K562 (cell line): ENCODE results near the gene CROCC2. TPM values are rescaled to one million over a fixed set of nuclear protein-coding genes. Genes with fewer than 3 reads are reported as not detected.

ENCODE experiments used
- ATAC-seq: fragments of 200-7000 bp; cut with Tn5 transposase; 3 replicates; pipeline ENCODE4 v1.9.1; 2020; ENCODE audit warnings: moderate library complexity
- BruUV-seq: library from RNA; stranded (reverse); fragments of 400-500 nt; replicated peaks from 2 replicates; lab custom pipeline; 2021; lab: Mats Ljungman, UMichigan
- CTCF ChIA-PET: fragments of 300-600 bp; formaldehyde crosslinking; extraction: SDS; loops from one replicate; lab custom pipeline; 2021; ENCODE audit warnings: low intra/inter-chr PET ratio; lab: Yijun Ruan, JAX
- POLR2A ChIA-PET: fragments of 300-600, 350-650 bp; sonication (Branson Sonifier 250); formaldehyde crosslinking; extraction: SDS; loops from one replicate; lab custom pipeline; 2021; ENCODE audit warnings: antibody characterized with exemption, inconsistent platforms; lab: Yijun Ruan, JAX
- DNase-seq, 4 experiments: peaks; one replicate each; pipeline versions ENCODE4 v3.0.0 to v3.0.0-alpha.2; 2011 to 2018; ENCODE audit warnings: low spot score in 3 of 4, mixed read lengths in 3 of 4; ENCODE audit errors: extremely low read depth in 1 of 4
- FAIRE-seq: peaks from 2 replicates; lab custom pipeline; 2011; peaks lifted over from hg19 to GRCh38; lab: Jason Lieb, UNC
- H2AFZ ChIP-seq: 2 replicates; pipeline ENCODE4 v1.6.0; 2011; ENCODE audit warnings: low read depth, low read length, control low read depth, inconsistent platforms
- H3K27ac ChIP-seq: fragments of 200-600 bp; 3 replicates; pipeline ENCODE4 v1.8.0; 2011; ENCODE audit warnings: low read depth, mild to moderate bottlenecking, control low read depth, inconsistent platforms, low read length, moderate library complexity, mixed read lengths; ENCODE audit errors: extremely low read depth
- H3K27me3 ChIP-seq, 2 experiments: fragments of 300-600 bp in 1 of 2; 2 replicates in 1 of 2; 3 replicates in 1 of 2; pipeline versions ENCODE4 v1.6.0 to v1.8.0; 2011; ENCODE audit warnings: inconsistent platforms in 2 of 2, low read length in 2 of 2, mild to moderate bottlenecking in 1 of 2, mixed read lengths in 1 of 2, moderate library complexity in 1 of 2; ENCODE audit not compliant: control insufficient read depth in 2 of 2, insufficient read depth in 2 of 2
- H3K36me3 ChIP-seq: fragments of 300-600 bp; 3 replicates; pipeline ENCODE4 v1.8.0; 2011; ENCODE audit warnings: mild to moderate bottlenecking, low read length, inconsistent platforms; ENCODE audit not compliant: control insufficient read depth, insufficient read depth
- H3K4me1 ChIP-seq, 2 experiments: fragments of 200-600 bp in 1 of 2; replicated peaks in 1 of 2; 2 replicates in 1 of 2; 3 replicates in 1 of 2; pipeline versions ENCODE4 v1.5.1 to v1.8.0; 2011; ENCODE audit warnings: inconsistent platforms in 2 of 2, low read length in 2 of 2, mild to moderate bottlenecking in 1 of 2, mixed read lengths in 1 of 2, moderate library complexity in 1 of 2; ENCODE audit not compliant: control insufficient read depth in 2 of 2, insufficient read depth in 2 of 2
- H3K4me2 ChIP-seq: 2 replicates; pipeline ENCODE4 v1.6.1; 2011; ENCODE audit warnings: low read length, control low read depth, inconsistent platforms, mixed read lengths; ENCODE audit not compliant: insufficient read depth
- H3K4me3 ChIP-seq: fragments of 200-600 bp; sonication (generic), shearing (Covaris generic); 2 replicates; pipeline ENCODE4 v1.5.1; 2016; ENCODE audit warnings: control low read depth, inconsistent platforms
- H3K79me2 ChIP-seq: fragments of 200-600 bp; 3 replicates; pipeline ENCODE4 v1.8.0; 2011; ENCODE audit warnings: low read length, inconsistent platforms; ENCODE audit not compliant: control insufficient read depth, insufficient read depth
- H3K9ac ChIP-seq, 2 experiments: 2 replicates each; pipeline versions ENCODE4 v1.6.0 to v1.6.1; 2011; ENCODE audit warnings: low read depth in 2 of 2, low read length in 2 of 2, control low read depth in 1 of 2, inconsistent platforms in 1 of 2, mild to moderate bottlenecking in 1 of 2, mixed read lengths in 1 of 2; ENCODE audit not compliant: insufficient read depth in 1 of 2
- H3K9me1 ChIP-seq: one replicate; pipeline ENCODE4 v1.6.0; 2011; ENCODE audit warnings: inconsistent platforms, mild to moderate bottlenecking, low read length, moderate library complexity; ENCODE audit not compliant: control insufficient read depth, insufficient read depth
- H3K9me3 ChIP-seq: replicated peaks from 2 replicates; pipeline ENCODE4 v1.5.1; 2011; ENCODE audit warnings: low read depth, low read length, inconsistent platforms; ENCODE audit not compliant: control insufficient read depth, insufficient read depth
- H4K20me1 ChIP-seq: replicated peaks from 2 replicates; pipeline ENCODE4 v1.6.1; 2011; ENCODE audit warnings: low read length, inconsistent platforms, mixed read lengths; ENCODE audit not compliant: control insufficient read depth, insufficient read depth
- IFI16 ChIP-seq: fragments of 250-450 bp; sonication (Bioruptor Pico); IDR thresholded peaks from 2 replicates; pipeline ENCODE4 v2.1.2; 2022; ENCODE audit warnings: mild to moderate bottlenecking, inconsistent platforms
- NFE2L1 ChIP-seq: fragments of 450-650 bp; IDR thresholded peaks from 2 replicates; pipeline ENCODE4 v1.6.1; 2016; ENCODE audit warnings: missing genetic modification characterization, low read depth, mild to moderate bottlenecking, missing compliant biosample characterization, moderate library complexity, borderline replicate concordance
- NONO ChIP-seq, 2 experiments: fragments of 200-400 bp in 1 of 2; fragments of 450-650 bp in 1 of 2; formaldehyde crosslinking in 1 of 2; IDR thresholded peaks; 2 replicates each; pipeline ENCODE4 v1.6.1; 2017; ENCODE audit warnings: low read depth in 2 of 2, mild to moderate bottlenecking in 2 of 2, moderate library complexity in 2 of 2, low read length in 1 of 2
- RBM34 ChIP-seq: fragments of 200-400 bp; formaldehyde crosslinking; IDR thresholded peaks from 2 replicates; pipeline ENCODE4 v1.6.1; 2018; ENCODE audit warnings: low read length, borderline replicate concordance; ENCODE audit not compliant: insufficient read depth
- SMAD4 ChIP-seq: fragments of 250-450 bp; sonication (Bioruptor Pico); conservative IDR thresholded peaks from 2 replicates; pipeline ENCODE4 v1.8.0; 2021; ENCODE audit warnings: inconsistent platforms, mild to moderate bottlenecking, moderate library complexity
- ZEB2 ChIP-seq: fragments of 450-650 bp; IDR thresholded peaks from 2 replicates; pipeline ENCODE4 v1.6.1; 2016
- WGBS: fragments of 100-300 bp; shearing (Covaris generic); methylation state at CpG from one replicate; pipeline ENCODE4 v1.1.6; 2016; ENCODE audit warnings: low coverage, mixed read lengths; ENCODE audit not compliant: insufficient coverage; ENCODE audit errors: missing lambda C conversion rate; 5-methylcytosine and 5-hydroxymethylcytosine counted together
- in situ Hi-C: fragments of 300-500 bp; cut with MboI; formaldehyde crosslinking; loops from 4 replicates; pipeline ENCODE4 v1.15.0; 2018; ENCODE audit warnings: inconsistent platforms, mixed read lengths
- intact Hi-C: fragments of 100-400 bp; cut with micrococcal nuclease; formaldehyde crosslinking; loops from 2 replicates; pipeline ENCODE4 v1.14.2; 2022
- polyA plus RNA-seq, 8 experiments: library from polyadenylated mRNA; depleted of rRNA in 4 of 8; stranded (reverse) in 5 of 8; unstranded in 3 of 8; fragments of >200 nt; fragmentation: Nextera tagmentation in 2 of 8; fragmentation: Illumina TruSeq in 1 of 8; extraction: Ambion mirVana in 2 of 8; extraction: Trizol in 1 of 8; gene quantifications; 2 replicates each; pipeline versions ENCODE4 v1.2.1 to v1.2.3, GENCODE V29; 2011 to 2014; ENCODE audit warnings: inconsistent platforms in 1 of 8, missing spikeins in 1 of 8
- total RNA-seq, 7 experiments: library from RNA; depleted of rRNA in 6 of 7; stranded (reverse); fragments of >200 nt in 6 of 7; fragmentation: Illumina TruSeq in 2 of 7; extraction: Trizol in 2 of 7; gene quantifications; 2 replicates each; pipeline versions ENCODE4 v1.2.1 to v1.2.3, GENCODE V29; 2011 to 2021; ENCODE audit warnings: low replicate concordance in 1 of 7
- TF ChIP-seq, protein P1 (sequence below): fragments of 450-650 bp; IDR thresholded peaks from 2 replicates; pipeline ENCODE4 v1.6.1; 2016; ENCODE audit warnings: antibody characterized with exemption
- TF ChIP-seq, protein P2 (sequence below): fragments of 150-350 bp; IDR thresholded peaks from 2 replicates; pipeline ENCODE4 v1.6.1; 2014; ENCODE audit warnings: low read depth, mild to moderate bottlenecking, low read length, borderline replicate concordance
- TF ChIP-seq, protein P3 (sequence below): sonication (generic); formaldehyde crosslinking; IDR thresholded peaks from 2 replicates; pipeline ENCODE4 v1.8.1; 2023; ENCODE audit warnings: mild to moderate bottlenecking, missing genetic modification reagents, moderate library complexity

CROCC2 gene
- total and polyA plus RNA-seq, 9 of the 15 experiments (the other 6 are each of a cell fraction or from before 2014, with no cell fraction given) = not detected

DNA sequence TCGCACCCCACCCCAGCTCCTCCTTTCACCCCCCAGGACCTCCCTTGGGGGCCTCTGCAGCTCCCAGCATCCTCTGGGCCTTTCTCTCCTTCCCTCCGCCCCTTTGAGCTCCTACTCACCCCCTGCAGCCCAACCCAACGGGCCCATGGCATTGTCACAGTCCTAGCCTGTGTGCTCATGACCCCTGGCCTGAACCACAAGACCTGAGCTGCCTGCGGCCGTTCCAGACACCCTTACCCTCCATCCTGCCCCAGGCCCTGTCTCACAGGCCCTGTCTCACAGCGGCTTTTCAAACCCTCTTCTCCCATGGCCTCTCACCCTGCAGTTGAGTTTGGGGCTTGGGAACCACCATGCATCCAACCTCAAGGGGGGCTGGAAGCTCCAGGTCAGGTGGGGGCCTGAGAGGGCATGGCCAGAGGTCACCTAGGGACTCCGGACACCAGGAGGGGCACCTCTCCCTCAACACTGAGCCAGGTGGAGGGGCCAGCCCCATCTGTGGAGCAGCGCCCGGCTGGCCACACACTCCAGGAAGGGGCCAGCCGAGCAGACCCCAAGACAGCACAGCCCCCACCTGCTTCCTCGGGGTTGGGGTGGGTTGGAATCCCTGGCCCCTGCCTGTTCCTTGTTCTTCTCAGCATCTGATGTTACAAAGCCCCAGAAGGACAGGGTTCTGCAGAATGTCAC is 17.1 kb upstream of the CROCC2 start (continued):
- TF ChIP-seq NONO (IDR thresholded peaks at IDR 0.05; ENCODE audit: low read depth in 2 of 2, low read length in 1 of 2) (no peak), RBM34 (no peak)
- TF ChIP-seq, all 486 proteins: peak for 0

GRCh38 chr2:240889601-240890560 is 16.3 kb upstream of the CROCC2 start:
- Histone ChIP-seq H3K9me1 (no peaks in the 10 kb centered on the region), H3K4me2 (no peak overlapping the region), H3K4me3 (no peak overlapping the region), H3K27ac (no peak overlapping the region), H3K9ac (no peak overlapping the region), H3K27me3 (peaks cover 0 to 6% of the 10 kb centered on the region in 2 experiments; a peak in 2 of 5 replicates), H4K20me1 (no peaks in the 10 kb centered on the region), H3K36me3 (no peaks in the 10 kb centered on the region), H2AFZ (no peak overlapping the region), H3K79me2 (no peaks in the 10 kb centered on the region), H3K9me3 (no peaks in the 10 kb centered on the region), H3K4me1 (peaks cover 0 to 11% of the 10 kb centered on the region in 2 experiments; a peak in 2 of 5 replicates)
- POLR2A ChIA-PET = interaction anchor here (0.7 kb wide), 1 partner anchor 992 kb away, joined by 3 read pairs; no protein-coding TSS in a partner anchor
- under 1% methylated on average over 23 of the region's 38 CpGs for WGBS
- intact Hi-C loops = no loop called here
- in situ Hi-C loops = no loop called here
- FAIRE-seq (no peak), DNase-seq (no peak), ATAC-seq (no peak)
- no TSS peak for BruUV-seq
- CTCF ChIA-PET = no interaction called here
- TF ChIP-seq, protein P1, sequence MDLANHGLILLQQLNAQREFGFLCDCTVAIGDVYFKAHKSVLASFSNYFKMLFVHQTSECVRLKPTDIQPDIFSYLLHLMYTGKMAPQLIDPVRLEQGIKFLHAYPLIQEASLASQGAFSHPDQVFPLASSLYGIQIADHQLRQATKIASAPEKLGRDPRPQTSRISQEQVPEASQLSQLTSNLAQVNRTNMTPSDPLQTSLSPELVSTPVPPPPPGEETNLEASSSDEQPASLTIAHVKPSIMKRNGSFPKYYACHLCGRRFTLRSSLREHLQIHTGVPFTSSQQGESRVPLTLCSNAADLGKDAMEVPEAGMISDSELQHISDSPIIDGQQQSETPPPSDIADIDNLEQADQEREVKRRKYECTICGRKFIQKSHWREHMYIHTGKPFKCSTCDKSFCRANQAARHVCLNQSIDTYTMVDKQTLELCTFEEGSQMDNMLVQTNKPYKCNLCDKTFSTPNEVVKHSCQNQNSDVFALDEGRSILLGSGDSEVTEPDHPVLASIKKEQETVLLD = no peak
- TF ChIP-seq ZEB2 (no peak), NFE2L1 (no peak), IFI16 (CRISPR knock-in tag) (no peak), SMAD4 (no peak)
- TF ChIP-seq, protein P2, sequence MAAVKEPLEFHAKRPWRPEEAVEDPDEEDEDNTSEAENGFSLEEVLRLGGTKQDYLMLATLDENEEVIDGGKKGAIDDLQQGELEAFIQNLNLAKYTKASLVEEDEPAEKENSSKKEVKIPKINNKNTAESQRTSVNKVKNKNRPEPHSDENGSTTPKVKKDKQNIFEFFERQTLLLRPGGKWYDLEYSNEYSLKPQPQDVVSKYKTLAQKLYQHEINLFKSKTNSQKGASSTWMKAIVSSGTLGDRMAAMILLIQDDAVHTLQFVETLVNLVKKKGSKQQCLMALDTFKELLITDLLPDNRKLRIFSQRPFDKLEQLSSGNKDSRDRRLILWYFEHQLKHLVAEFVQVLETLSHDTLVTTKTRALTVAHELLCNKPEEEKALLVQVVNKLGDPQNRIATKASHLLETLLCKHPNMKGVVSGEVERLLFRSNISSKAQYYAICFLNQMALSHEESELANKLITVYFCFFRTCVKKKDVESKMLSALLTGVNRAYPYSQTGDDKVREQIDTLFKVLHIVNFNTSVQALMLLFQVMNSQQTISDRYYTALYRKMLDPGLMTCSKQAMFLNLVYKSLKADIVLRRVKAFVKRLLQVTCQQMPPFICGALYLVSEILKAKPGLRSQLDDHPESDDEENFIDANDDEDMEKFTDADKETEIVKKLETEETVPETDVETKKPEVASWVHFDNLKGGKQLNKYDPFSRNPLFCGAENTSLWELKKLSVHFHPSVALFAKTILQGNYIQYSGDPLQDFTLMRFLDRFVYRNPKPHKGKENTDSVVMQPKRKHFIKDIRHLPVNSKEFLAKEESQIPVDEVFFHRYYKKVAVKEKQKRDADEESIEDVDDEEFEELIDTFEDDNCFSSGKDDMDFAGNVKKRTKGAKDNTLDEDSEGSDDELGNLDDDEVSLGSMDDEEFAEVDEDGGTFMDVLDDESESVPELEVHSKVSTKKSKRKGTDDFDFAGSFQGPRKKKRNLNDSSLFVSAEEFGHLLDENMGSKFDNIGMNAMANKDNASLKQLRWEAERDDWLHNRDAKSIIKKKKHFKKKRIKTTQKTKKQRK = no peak
- TF ChIP-seq, protein P3, sequence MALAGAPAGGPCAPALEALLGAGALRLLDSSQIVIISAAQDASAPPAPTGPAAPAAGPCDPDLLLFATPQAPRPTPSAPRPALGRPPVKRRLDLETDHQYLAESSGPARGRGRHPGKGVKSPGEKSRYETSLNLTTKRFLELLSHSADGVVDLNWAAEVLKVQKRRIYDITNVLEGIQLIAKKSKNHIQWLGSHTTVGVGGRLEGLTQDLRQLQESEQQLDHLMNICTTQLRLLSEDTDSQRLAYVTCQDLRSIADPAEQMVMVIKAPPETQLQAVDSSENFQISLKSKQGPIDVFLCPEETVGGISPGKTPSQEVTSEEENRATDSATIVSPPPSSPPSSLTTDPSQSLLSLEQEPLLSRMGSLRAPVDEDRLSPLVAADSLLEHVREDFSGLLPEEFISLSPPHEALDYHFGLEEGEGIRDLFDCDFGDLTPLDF = no peak
